DMS153 (cell line): ENCODE measurements around the gene EIPR1.
"Not testable (repeated sequence)": the region's sequence is repeated elsewhere in the genome, so short reads cannot be mapped to it uniquely, and the experiment has no call there.

ENCODE experiments used
- DNase-seq: peaks from one replicate; lab custom pipeline; 2025; lab: John Stamatoyannopoulos, UW

EIPR1 gene

GRCh38 chr2:3403587-3404334, 26.1 kb upstream of the EIPR1 start:
- DNase-seq = no peak

DNA sequence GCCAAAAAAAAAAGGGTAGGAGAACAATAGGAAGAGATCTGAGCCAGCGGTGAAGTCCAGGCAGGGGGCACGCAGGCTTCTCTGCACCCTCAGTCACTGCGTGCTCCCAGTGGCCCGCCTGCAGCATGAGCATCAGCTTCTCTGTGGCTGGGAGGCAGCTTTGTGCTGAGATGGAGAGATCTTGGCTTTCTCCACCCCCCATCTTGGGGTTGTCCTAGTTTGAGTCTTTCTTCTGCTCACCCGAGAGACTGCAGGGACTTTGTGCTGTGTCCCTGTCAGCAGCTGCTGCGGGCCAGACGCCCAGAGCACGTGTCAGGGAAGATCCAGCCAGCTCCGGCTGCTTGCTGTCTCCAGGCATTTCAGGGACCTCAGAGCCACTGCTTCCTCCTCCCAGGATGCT, 22.2 kb upstream of the EIPR1 start:
- no peak for DNase-seq

DNA sequence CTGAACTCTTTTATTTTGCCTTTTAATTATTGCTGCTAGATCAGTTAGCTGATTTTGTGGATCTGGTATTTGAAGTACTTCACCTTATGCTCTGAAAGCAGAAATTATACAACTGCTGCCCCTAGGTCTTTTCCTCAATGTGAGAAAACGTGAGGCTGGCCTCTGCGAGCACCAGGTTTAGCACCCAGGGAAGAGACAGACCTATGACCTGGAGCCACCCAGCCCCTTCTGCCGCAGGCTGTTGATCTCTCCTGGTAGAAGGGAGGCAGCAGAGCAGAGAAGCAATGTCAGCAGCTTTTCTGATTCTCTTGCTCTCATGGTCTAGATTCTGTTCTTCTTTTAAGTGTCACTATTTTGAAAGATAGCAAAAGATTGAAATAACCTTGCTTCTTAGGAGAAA, 21.8 kb upstream of the EIPR1 start:
- no peak for DNase-seq

- no peak for DNase-seq
These were observed 21.2 kb upstream of the EIPR1 start for GRCh38 chr2:3398857-3399256.

DNA sequence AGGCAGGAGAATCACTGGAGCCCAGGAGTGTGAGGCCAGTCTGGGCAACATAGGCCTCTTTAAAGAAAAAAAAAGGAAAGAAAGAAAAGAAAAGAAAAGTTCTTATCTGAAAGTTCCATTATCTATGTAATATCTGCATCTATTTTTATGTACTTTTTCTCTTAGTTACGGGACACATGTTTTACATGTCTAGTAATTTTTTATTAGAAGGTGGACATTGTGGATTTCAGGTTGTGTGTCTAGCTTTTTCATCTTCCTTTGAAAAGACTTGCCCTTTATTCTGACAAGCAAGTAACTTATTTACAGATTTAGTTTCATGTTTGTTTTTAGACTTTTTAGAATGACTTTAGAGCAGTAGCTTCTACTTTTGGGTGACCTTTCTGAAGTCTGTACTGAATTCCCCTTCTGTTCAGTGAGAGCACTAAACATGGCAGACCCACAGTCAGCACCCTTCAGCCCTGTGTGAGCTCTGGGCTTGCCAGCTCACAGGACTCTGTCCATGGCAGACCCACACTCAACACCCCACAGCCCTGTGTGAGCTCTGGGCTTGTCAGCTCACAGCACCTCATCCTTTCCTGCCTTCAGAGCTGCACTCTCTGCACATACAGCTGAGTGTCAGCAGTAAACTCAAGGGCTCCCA, 19.4 kb upstream of the EIPR1 start:
- no peak for DNase-seq

DNA sequence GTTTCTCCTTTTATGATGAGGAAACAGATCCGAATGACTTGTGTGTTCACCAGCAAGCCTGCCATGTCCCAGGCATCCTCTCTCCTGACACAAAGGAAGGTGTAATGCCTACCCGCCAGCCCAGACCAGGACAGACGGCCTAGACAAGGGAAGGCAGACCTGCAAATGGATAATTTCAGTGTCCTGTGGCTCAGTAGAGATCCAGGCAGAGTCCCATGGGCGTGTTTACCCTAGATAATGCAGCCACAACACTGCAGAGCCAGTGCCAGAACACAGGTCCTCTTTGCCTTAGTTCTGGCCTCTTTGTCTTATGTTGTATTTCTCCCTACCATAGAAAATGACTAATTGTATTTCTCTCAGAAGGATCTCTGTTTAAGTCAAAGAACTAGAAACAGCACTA, 14.6 kb upstream of the EIPR1 start:
- no peak for DNase-seq

- no peak for DNase-seq
These were observed 12.4 kb upstream of the EIPR1 start for GRCh38 chr2:3390041-3390440.

GRCh38 chr2:3389193-3389592, 11.6 kb upstream of the EIPR1 start:
- no peak for DNase-seq

- no peak for DNase-seq
These were observed 10.8 kb upstream of the EIPR1 start for GRCh38 chr2:3388412-3388738.

- DNase-seq = no peak
These were observed 10.2 kb upstream of the EIPR1 start for GRCh38 chr2:3387644-3388411.

- DNase-seq = no peak
These were observed 9.4 kb upstream of the EIPR1 start for GRCh38 chr2:3387011-3387410.

GRCh38 chr2:3386448-3386958, 8.9 kb upstream of the EIPR1 start:
- DNase-seq = no peak

- DNase-seq = peak; percentile 81
These were observed 2.3 kb upstream of the EIPR1 start, which contains the start of gene TRAPPC12 for GRCh38 chr2:3379647-3380534. TSS of gene TRAPPC12 (plus strand) at chr2:3379694. CDS start at chr2:3387624, 7,930 bp downstream.

DNA sequence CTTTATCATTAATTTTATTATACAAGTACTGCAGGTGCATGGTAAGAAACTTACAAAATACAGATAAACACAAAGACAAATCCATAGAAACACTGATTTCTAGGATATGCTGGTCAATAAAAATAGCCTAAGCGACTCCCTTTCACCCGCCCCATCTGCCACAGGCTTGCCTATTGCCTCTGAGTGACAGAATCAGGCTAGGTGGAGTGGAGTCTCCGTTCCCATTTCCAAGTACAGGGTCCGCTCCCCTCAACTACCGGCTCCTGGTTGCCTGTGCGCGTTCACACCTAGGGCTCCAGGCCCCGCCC, 1.7 kb upstream of the EIPR1 start:
- no peak for DNase-seq

DNA sequence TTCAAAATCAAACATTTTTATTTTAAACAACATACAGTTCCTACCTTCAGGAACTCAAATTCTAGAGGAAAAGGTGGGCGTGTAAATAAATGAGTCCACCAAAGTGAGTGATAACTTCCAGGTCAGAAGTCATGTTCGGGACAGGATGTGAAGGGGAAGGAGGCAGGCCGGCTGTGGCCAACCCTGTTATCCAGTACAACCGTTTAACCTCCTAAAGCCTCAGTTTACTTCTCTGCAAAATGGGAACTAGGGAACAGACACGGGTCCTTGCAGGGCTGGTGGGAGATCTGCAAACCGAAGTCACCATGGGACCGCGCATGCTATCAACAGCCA, 373 bp downstream of the EIPR1 start:
- DNase-seq = no peak

DNA sequence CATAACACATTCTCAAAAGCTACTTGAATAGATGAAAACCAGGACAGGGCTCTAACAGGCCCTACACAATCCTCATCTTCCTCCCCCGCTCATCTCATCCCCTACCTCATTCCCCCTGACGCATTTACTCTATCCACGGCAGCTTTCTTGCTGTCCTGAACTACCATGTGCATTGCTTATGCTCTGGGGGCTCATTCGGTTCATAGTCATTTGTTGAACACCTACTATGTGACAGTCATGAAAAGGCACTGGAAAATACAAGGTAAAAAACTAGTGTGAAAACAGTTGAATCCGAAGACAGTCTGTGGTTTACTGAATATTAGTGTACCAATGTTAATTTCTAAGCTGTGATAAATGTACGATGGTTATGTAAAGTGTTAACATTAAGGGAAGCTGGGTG, 797 bp downstream of the EIPR1 start:
- no peak for DNase-seq

- DNase-seq = not testable (repeated sequence)
These were observed 8.1 kb downstream of the EIPR1 start for GRCh38 chr2:3369340-3370181.

GRCh38 chr2:3368261-3368722, 9.3 kb downstream of the EIPR1 start:
- DNase-seq = no peak

- no peak for DNase-seq
These were observed 12.4 kb downstream of the EIPR1 start for GRCh38 chr2:3365219-3365618.

DNA sequence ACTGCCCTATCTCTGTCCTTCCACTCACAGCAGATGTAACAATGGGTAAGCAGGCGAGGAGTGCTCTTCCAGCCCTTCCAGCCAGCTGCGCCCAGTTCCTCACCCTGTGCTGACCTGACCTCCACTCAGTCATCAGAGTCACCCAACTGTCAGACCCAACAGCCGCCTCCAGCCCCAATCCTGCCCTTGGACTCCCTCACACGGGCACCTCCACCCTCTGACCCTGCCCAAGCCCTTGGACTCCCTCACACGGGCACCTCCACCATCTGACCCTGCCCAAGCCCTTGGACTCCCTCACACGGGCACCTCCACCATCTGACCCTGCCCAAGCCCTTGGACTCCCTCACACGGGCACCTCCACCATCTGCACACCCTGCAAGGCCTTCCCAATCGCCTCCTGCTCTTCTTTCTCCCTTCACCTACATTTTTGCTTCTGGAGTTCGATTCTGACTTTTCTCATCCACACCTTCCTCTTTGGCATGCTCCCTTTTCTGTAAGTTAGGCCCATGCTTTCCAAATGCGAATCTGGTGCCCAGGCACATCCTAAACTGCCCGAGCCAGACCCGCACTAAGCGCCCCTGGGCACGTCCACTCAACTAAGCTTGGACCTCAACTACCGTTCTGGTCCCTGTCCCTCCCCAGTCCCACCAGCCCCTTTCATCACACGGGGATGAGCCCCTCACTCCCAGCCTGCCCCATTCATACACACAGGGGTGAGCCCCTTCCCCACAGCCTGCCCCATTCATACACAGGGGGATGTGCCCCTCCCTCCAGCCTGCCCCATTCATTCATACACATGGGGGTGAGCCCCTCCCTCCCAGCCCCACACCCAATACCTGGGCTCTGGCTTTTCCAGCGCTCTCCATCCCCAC, 15.9 kb downstream of the EIPR1 start:
- no peak for DNase-seq
